ENCODE data around the gene EIF4B.

EIF4B gene

GRCh38 chr12:53034459-53034858 lies 28.2 kb downstream of the EIF4B start:
- Histone ChIP-seq H3K27me3 (ENCODE audit: low read depth, low read length) (no peaks in the 10 kb centered on the region), H3K36me3 (ENCODE audit: control insufficient read depth in 1 of 2, insufficient read depth in 2 of 2, low read length in 2 of 2) (peaks cover 61 to 75% of the 10 kb centered on the region in 2 donors), H3K4me3 (ENCODE audit: low read depth in 1 of 2, low read length in 2 of 2) (no peak overlapping the region), H3K9me3 (ENCODE audit: control insufficient read depth in 1 of 2, low read length in 2 of 2) (no peaks in the 10 kb centered on the region), H3K4me1 (ENCODE audit: control insufficient read depth in 1 of 2, insufficient read depth in 2 of 2, low read length in 2 of 2) (peaks cover 0 to 7% of the 10 kb centered on the region in 2 donors), H3K27ac (ENCODE audit: low read length) (no peak overlapping the region)

DNA sequence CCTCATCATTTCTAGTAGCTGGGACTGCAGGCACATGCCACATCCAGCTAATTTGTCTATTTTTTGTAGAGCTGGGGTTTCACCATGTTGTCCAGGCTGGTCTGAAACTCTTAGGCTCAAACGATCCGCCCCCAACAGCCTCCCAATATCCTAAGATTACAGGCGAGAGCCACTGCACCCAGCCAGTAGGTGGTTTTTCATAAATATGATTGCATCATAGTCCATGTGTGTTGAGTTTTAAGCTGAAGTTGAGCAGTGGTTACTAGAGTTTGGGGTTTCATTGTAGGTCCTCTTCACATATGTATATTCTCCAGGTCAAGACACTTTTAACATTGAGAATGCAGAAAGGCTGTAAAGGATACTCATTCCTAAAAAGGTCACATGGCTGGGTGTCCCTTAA lies 30.5 kb downstream of the EIF4B start:
- no peak overlapping the region for H3K4me3 ChIP-seq (ENCODE audit: low read depth in 1 of 2, low read length in 2 of 2)
- peaks cover 52 to 60% of the 10 kb centered on the region in 2 donors for H3K36me3 ChIP-seq (ENCODE audit: control insufficient read depth in 1 of 2, insufficient read depth in 2 of 2, low read length in 2 of 2)
- no peak overlapping the region for H3K27ac ChIP-seq (ENCODE audit: low read length)
- no peaks in the 10 kb centered on the region for H3K9me3 ChIP-seq (ENCODE audit: control insufficient read depth in 1 of 2, low read length in 2 of 2)
- H3K27me3 ChIP-seq (ENCODE audit: low read depth, low read length), result no peaks in the 10 kb centered on the region
- peaks cover 0 to 7% of the 10 kb centered on the region in 2 donors for H3K4me1 ChIP-seq (ENCODE audit: control insufficient read depth in 1 of 2, insufficient read depth in 2 of 2, low read length in 2 of 2)

DNA sequence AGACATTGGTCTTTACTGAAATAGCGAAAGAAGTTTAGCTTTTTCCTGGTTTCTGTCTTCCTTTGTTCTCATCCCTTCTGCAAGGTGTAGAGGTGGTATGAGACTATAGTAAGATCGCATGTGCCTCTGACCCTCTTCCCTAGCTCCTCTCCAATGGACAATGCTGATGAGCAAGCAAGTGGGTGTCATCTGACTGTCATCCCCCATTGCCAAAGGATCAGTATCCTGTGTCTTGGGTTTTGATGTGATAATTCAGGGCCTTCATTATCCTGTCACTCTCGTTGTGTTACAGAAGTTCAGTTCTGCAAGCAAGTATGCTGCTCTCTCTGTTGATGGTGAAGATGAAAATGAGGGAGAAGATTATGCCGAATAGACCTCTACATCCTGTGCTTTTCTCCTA lies 33.6 kb downstream of the EIF4B start:
- Histone ChIP-seq H3K27ac (ENCODE audit: low read length) (no peak overlapping the region), H3K27me3 (ENCODE audit: low read depth, low read length) (no peaks in the 10 kb centered on the region), H3K9me3 (ENCODE audit: control insufficient read depth in 1 of 2, low read length in 2 of 2) (no peaks in the 10 kb centered on the region), H3K4me1 (ENCODE audit: control insufficient read depth in 1 of 2, insufficient read depth in 2 of 2, low read length in 2 of 2) (peaks cover 10 to 21% of the 10 kb centered on the region in 2 donors), H3K36me3 (ENCODE audit: control insufficient read depth in 1 of 2, insufficient read depth in 2 of 2, low read length in 2 of 2) (peaks cover 32 to 43% of the 10 kb centered on the region in 2 donors), H3K4me3 (ENCODE audit: low read depth in 1 of 2, low read length in 2 of 2) (no peak overlapping the region)

DNA sequence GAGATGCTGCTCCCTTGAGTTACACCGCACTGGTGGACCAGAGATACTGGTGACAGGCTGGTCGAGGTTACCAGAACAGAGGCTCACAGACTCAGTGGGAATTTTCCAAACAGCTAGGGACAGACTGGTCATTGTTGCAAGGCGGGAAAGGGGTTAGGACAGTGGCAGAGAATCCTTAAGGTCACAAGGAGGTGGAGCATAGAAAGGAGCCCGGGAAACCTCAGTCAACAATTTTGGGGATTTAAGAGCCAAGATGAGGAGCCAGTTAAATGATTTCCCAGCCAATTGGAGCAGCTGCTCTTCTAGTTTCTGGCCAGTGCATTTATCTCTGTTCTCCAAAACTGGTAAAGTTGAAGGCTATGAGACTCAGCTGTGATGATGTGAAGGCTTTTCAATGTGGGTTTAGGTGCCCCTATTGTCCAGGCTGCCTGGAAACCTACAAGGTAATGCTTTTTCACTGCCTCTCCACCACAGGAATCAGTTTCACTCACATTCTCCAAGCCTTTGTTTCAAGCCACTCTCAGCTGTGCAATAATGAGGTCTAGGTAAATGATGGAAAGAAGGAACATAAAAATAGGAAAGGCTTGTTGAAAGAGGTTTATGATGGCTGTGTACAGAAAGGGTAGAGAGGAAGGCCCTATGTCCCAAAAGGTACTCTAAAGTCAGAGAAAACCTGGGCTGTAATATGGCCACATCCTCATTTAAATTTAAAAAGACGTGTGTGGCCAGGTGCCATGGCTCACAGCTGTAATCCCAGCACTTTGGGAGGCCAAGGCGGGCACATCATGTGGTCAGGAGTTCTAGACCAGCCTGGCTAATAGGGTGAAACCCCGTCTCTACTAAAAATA lies 36.6 kb downstream of the EIF4B start:
- H3K27me3 ChIP-seq (ENCODE audit: low read depth, low read length), result no peaks in the 10 kb centered on the region
- H3K9me3 ChIP-seq (ENCODE audit: control insufficient read depth in 1 of 2, low read length in 2 of 2), result no peaks in the 10 kb centered on the region
- no peak overlapping the region for H3K4me3 ChIP-seq (ENCODE audit: low read depth in 1 of 2, low read length in 2 of 2)
- H3K4me1 ChIP-seq (ENCODE audit: control insufficient read depth in 1 of 2, insufficient read depth in 2 of 2, low read length in 2 of 2), result peaks cover 18 to 31% of the 10 kb centered on the region in 2 donors
- no peak overlapping the region for H3K27ac ChIP-seq (ENCODE audit: low read length)
- peaks cover 16 to 18% of the 10 kb centered on the region in 2 donors for H3K36me3 ChIP-seq (ENCODE audit: control insufficient read depth in 1 of 2, insufficient read depth in 2 of 2, low read length in 2 of 2)

DNA sequence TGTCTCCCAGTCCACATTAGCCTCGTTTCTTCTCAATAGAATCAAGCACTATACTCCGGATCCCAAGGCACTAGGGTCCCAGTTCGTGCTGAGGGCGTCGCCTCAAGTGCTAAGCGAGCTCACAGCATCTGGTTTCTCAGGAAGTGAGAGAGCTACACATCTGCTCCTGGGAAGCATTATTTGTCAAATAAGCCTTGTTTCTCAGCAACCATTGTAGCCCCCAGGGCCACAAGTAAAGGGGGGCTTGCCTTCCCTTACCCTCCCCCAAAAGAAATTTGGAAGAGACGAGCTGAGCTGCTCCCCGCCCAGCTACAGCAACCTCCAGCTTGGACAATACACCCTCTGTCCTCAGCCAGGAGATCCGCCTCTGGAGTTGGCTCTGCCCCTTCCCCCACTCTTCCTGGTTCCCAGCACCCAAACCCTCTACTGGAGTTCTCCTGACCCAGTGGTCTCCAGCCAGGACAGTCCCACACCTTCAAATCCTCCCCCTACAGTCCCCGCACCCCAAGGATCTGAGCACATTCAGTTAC lies 37.9 kb downstream of the EIF4B start:
- peaks cover 26 to 39% of the 10 kb centered on the region in 2 donors for H3K4me1 ChIP-seq (ENCODE audit: control insufficient read depth in 1 of 2, insufficient read depth in 2 of 2, low read length in 2 of 2)
- peaks cover 10 to 13% of the 10 kb centered on the region in 2 donors for H3K36me3 ChIP-seq (ENCODE audit: control insufficient read depth in 1 of 2, insufficient read depth in 2 of 2, low read length in 2 of 2)
- H3K27ac ChIP-seq (ENCODE audit: low read length), result no peak overlapping the region
- no peaks in the 10 kb centered on the region for H3K9me3 ChIP-seq (ENCODE audit: control insufficient read depth in 1 of 2, low read length in 2 of 2)
- no peaks in the 10 kb centered on the region for H3K27me3 ChIP-seq (ENCODE audit: low read depth, low read length)
- no peak overlapping the region for H3K4me3 ChIP-seq (ENCODE audit: low read depth in 1 of 2, low read length in 2 of 2)

- peak overlapping the region; percentile 96 for H3K27ac ChIP-seq (ENCODE audit: low read length)
- H3K4me1 ChIP-seq (ENCODE audit: control insufficient read depth in 1 of 2, insufficient read depth in 2 of 2, low read length in 2 of 2), result peaks cover 29 to 46% of the 10 kb centered on the region in 2 donors
- peak overlapping the region; percentile 65 to 89 for H3K4me3 ChIP-seq (ENCODE audit: low read depth in 1 of 2, low read length in 2 of 2)
- H3K36me3 ChIP-seq (ENCODE audit: control insufficient read depth in 1 of 2, insufficient read depth in 2 of 2, low read length in 2 of 2), result peaks cover 0 to 3% of the 10 kb centered on the region in 2 donors
- no peaks in the 10 kb centered on the region for H3K27me3 ChIP-seq (ENCODE audit: low read depth, low read length)
- H3K9me3 ChIP-seq (ENCODE audit: control insufficient read depth in 1 of 2, low read length in 2 of 2), result no peaks in the 10 kb centered on the region
Observed at GRCh38 chr12:53044896-53045695, 38.8 kb downstream of the EIF4B start.

DNA sequence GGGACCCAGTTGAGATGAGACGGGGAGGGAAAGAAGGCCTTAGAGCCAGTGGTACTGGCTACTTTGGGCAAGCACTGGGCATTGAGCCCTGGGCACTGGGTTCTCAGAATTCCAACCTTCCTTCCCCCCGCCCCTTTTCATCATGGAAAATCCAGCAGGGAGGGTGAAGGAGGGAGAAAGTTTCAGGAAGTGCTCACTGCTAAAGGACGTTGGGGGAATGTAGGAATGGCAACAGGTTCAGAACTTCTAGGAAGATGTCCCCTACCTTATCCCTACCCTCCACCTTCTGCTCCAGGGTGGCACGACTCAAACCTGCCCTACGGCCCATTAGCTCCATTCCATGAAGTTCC lies 39.4 kb downstream of the EIF4B start:
- H3K9me3 ChIP-seq (ENCODE audit: control insufficient read depth in 1 of 2, low read length in 2 of 2), result no peaks in the 10 kb centered on the region
- peaks cover 29 to 51% of the 10 kb centered on the region in 2 donors for H3K4me1 ChIP-seq (ENCODE audit: control insufficient read depth in 1 of 2, insufficient read depth in 2 of 2, low read length in 2 of 2)
- peak overlapping the region; percentile 65 to 89 for H3K4me3 ChIP-seq (ENCODE audit: low read depth in 1 of 2, low read length in 2 of 2)
- no peaks in the 10 kb centered on the region for H3K27me3 ChIP-seq (ENCODE audit: low read depth, low read length)
- H3K27ac ChIP-seq (ENCODE audit: low read length), result peak overlapping the region; percentile 96
- H3K36me3 ChIP-seq (ENCODE audit: control insufficient read depth in 1 of 2, insufficient read depth in 2 of 2, low read length in 2 of 2), result peaks cover 0 to 3% of the 10 kb centered on the region in 2 donors

DNA sequence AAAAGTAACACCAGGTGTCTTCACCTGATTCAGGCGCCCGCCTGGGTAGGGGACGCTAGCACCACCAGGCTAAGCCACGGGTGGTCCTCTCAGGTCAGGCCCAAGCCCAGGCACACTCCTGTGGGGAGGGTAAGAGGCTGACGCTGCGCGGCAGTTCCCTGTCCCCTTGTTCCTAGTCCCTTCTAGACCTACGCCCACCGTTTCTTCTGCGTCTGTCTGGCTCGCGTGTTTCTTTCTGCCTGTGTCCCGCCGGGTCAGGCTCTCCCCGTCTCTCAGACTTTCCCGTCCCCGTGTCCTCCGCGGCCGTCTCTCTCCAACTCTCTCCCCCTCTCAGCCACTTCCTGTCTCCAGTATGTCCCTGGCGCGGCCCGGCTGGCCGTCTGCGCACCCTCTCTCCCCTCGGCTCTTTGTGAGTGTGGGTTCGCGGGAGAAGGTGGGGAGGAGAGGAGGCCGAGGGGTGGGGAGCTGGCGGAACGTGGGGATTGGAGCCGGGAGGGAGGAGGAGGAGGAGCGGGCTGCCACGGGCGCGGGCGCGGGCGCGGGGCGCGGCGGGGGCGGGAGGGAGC lies 40.5 kb downstream of the EIF4B start:
- Histone ChIP-seq H3K4me1 (ENCODE audit: control insufficient read depth in 1 of 2, insufficient read depth in 2 of 2, low read length in 2 of 2) (peaks cover 38 to 62% of the 10 kb centered on the region in 2 donors), H3K9me3 (ENCODE audit: control insufficient read depth in 1 of 2, low read length in 2 of 2) (no peaks in the 10 kb centered on the region), H3K36me3 (ENCODE audit: control insufficient read depth in 1 of 2, insufficient read depth in 2 of 2, low read length in 2 of 2) (peaks cover 0 to 3% of the 10 kb centered on the region in 2 donors), H3K27me3 (ENCODE audit: low read depth, low read length) (no peaks in the 10 kb centered on the region), H3K4me3 (ENCODE audit: low read depth in 1 of 2, low read length in 2 of 2) (peak overlapping the region; percentile 65 to 89), H3K27ac (ENCODE audit: low read length) (peak overlapping the region; percentile 96)

- H3K27ac ChIP-seq (ENCODE audit: low read length), result peak overlapping the region; percentile 95
- H3K4me3 ChIP-seq (ENCODE audit: low read depth in 1 of 2, low read length in 2 of 2), result peak overlapping the region; percentile 50 to 61
- peaks cover 43 to 69% of the 10 kb centered on the region in 2 donors for H3K4me1 ChIP-seq (ENCODE audit: control insufficient read depth in 1 of 2, insufficient read depth in 2 of 2, low read length in 2 of 2)
- no peaks in the 10 kb centered on the region for H3K27me3 ChIP-seq (ENCODE audit: low read depth, low read length)
- no peaks in the 10 kb centered on the region for H3K9me3 ChIP-seq (ENCODE audit: control insufficient read depth in 1 of 2, low read length in 2 of 2)
- peaks cover 3 to 4% of the 10 kb centered on the region in 2 donors for H3K36me3 ChIP-seq (ENCODE audit: control insufficient read depth in 1 of 2, insufficient read depth in 2 of 2, low read length in 2 of 2)
Observed at GRCh38 chr12:53047221-53048032, 41.2 kb downstream of the EIF4B start.

- H3K4me3 ChIP-seq (ENCODE audit: low read depth in 1 of 2, low read length in 2 of 2), result peak overlapping the region; percentile 50 to 61
- no peaks in the 10 kb centered on the region for H3K27me3 ChIP-seq (ENCODE audit: low read depth, low read length)
- no peaks in the 10 kb centered on the region for H3K9me3 ChIP-seq (ENCODE audit: control insufficient read depth in 1 of 2, low read length in 2 of 2)
- peaks cover 48 to 71% of the 10 kb centered on the region in 2 donors for H3K4me1 ChIP-seq (ENCODE audit: control insufficient read depth in 1 of 2, insufficient read depth in 2 of 2, low read length in 2 of 2)
- H3K36me3 ChIP-seq (ENCODE audit: control insufficient read depth in 1 of 2, insufficient read depth in 2 of 2, low read length in 2 of 2), result peaks cover 3 to 4% of the 10 kb centered on the region in 2 donors
- H3K27ac ChIP-seq (ENCODE audit: low read length), result peak overlapping the region; percentile 95
Observed at GRCh38 chr12:53048033-53048779, 42.0 kb downstream of the EIF4B start.

Measured in muscle layer of duodenum (tissue), 2 donors.